ENCODE measurements around the gene SLC25A47.
A peak's percentile ranks its signal among the peaks of the same experiment; 100 is the strongest.

DNA sequence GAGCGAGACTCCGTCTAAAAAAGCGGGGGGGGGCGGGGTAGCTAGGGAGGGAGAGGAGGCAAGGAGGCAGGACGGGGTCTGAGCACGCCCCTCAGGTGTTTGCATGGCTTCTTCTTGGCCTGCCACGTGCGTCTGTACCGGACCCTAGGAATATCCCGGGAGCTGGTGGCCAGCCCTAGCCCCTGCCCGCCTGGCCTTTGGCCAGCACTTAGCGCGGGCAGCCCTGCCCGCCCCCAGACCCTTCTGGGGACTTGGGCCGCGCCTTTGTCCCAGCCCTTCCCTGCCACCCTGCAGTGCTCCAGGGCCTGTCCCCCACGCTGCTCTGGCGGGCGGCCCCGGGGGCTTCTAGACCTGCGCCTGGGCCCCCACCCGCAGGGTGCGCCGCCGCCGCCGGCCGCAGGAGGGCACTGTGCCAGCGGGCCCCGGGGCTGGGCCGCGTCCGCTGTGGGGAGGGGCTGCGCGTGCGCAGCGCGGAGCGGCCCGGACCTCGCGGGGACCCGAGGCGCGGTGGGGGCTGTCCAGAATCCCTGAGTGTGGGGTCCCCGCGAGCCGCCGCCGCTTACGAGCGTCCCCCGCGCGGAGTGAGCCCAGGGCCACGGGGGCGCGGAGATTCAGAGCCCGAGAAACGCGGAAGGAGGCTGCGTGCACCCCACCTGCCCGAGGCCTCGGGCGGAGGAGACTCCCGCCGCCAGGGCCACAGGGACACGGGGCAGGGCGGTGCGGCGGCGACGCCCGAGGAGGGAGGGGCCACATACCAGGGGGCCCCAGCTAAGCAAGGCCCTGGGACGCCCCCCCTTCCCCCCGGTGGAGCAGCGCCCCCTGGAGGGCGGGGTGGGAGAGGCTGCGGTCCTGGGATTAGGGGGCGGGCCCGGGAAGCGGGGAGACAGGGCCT, 37.9 kb upstream of the SLC25A47 start:
- TF ChIP-seq, protein P1, sequence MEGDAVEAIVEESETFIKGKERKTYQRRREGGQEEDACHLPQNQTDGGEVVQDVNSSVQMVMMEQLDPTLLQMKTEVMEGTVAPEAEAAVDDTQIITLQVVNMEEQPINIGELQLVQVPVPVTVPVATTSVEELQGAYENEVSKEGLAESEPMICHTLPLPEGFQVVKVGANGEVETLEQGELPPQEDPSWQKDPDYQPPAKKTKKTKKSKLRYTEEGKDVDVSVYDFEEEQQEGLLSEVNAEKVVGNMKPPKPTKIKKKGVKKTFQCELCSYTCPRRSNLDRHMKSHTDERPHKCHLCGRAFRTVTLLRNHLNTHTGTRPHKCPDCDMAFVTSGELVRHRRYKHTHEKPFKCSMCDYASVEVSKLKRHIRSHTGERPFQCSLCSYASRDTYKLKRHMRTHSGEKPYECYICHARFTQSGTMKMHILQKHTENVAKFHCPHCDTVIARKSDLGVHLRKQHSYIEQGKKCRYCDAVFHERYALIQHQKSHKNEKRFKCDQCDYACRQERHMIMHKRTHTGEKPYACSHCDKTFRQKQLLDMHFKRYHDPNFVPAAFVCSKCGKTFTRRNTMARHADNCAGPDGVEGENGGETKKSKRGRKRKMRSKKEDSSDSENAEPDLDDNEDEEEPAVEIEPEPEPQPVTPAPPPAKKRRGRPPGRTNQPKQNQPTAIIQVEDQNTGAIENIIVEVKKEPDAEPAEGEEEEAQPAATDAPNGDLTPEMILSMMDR (IDR thresholded peaks at IDR 0.05), result peak in 1 of 3 donors; percentile 12
- no peak for TF ChIP-seq POLR2A (IDR thresholded peaks at IDR 0.05)
